PC-3 (cell line): ENCODE measurements around the gene ADCY5.

Experiments
- EZH2phosphoT487 ChIP-seq: fragments of 300-600 bp; sonication (generic); IDR thresholded peaks from 2 replicates; pipeline ENCODE4 v1.6.1; 2018; ENCODE audit warnings: mild to moderate bottlenecking, antibody characterized with exemption, low read length, borderline replicate concordance
- TF ChIP-seq, protein P1 (sequence below): fragments of 300-600 bp; sonication (generic); conservative IDR thresholded peaks from 2 replicates; pipeline ENCODE4 v1.5.1; 2017; ENCODE audit warnings: antibody characterized with exemption, low read depth, mild to moderate bottlenecking, low read length

DNA sequence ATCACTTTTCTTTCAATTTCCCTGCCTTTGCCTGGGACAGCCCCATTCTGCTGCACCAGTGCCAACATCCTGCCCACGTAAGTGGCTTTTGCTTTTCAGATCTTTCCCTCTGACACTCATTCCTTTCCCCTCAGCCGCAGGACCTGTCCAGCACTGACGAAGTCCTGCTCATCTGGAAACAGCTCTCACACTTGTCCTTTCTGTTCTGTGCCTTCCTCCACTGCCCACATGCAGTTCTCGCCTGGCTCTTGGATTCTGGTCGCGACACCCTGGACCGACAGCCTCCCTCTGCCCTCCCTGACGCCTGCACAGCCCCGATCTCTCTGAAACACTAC lies 99.7 kb downstream of the ADCY5 start:
- TF ChIP-seq, protein P1, sequence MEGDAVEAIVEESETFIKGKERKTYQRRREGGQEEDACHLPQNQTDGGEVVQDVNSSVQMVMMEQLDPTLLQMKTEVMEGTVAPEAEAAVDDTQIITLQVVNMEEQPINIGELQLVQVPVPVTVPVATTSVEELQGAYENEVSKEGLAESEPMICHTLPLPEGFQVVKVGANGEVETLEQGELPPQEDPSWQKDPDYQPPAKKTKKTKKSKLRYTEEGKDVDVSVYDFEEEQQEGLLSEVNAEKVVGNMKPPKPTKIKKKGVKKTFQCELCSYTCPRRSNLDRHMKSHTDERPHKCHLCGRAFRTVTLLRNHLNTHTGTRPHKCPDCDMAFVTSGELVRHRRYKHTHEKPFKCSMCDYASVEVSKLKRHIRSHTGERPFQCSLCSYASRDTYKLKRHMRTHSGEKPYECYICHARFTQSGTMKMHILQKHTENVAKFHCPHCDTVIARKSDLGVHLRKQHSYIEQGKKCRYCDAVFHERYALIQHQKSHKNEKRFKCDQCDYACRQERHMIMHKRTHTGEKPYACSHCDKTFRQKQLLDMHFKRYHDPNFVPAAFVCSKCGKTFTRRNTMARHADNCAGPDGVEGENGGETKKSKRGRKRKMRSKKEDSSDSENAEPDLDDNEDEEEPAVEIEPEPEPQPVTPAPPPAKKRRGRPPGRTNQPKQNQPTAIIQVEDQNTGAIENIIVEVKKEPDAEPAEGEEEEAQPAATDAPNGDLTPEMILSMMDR, result no peak
- no peak for TF ChIP-seq EZH2phosphoT487
